ENCODE data around the gene FAM210A.
"Not testable (repeated sequence)": the region's sequence is repeated elsewhere in the genome, so short reads cannot be mapped to it uniquely, and the experiment has no call there.

The FAM210A gene

DNA sequence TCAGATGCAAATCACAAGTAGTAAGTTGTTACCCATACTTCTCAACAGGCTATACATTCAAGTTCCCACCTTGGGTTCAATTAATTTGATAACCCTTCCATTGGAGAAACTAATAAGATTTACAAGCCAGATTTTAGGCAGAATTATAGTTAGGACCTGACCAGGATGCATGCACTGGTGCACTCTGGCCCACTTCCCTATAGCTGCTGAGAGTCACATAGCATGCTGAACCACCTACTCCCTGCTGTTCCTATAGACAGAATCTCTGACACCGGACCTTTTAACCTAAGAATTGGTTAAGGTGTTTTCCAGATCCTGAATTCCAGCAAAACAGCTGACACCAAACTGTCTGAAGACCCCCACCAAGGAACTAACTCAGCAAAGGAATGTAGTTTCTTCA lies 26.2 kb downstream of the FAM210A start:
- DNase-seq (ENCODE audit: low spot score), result no peak

DNA sequence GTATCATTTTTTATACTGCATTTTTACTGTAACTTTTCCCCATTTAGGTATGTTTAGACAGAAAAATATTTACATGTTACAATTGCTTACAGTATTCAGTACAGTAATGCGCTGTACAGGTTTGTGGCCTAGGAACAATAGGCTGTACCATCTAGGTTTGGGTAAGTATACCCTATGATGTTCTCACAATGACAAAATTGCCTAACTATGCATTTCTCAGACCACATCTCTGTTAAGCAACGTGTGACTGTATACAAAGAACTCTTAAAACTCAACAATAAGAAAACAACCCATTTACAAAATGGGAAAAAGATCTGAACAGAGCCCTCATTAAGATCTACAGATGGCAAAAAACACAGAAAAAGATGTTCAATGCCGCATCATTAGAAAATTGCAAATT lies 29.4 kb downstream of the FAM210A start:
- DNase-seq (ENCODE audit: low spot score), result no peak

DNA sequence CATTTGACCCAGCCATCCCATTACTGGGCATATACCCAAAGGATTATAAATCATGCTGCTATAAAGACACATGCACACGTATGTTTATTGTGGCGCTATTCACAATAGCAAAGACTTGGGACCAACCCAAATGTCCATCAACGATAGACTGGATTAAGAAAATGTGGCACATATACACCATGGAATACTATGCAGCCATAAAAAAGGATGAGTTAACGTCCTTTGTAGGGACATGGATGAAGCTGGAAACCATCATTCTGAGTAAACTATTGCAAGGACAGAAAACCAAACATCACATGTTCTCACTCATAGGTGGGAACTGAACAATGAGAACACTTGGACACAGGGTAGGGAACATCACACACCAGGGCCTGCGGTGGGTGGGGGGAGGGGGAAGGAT lies 31.0 kb downstream of the FAM210A start:
- DNase-seq (ENCODE audit: low spot score), result not testable (repeated sequence)

DNA sequence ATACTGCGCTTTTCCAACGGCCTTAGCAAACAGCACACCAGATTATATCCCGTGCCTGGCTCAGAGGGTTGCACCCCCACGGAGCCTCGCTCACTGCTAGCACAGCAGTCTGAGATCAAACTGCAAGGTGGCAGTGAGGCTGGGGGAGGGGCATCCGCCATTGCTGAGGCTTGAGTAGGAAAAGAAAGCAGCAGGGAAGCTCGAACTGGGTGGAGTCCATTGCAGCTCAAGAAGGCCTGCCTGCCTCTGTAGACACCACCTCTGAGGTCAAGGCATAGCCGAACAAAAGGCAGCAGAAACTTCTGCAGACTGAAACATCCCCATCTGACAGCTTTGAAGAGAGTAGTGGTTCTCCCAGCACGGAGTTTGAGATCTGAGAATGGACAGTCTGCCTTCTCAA lies 36.3 kb downstream of the FAM210A start:
- DNase-seq (ENCODE audit: low spot score), result not testable (repeated sequence)

DNA sequence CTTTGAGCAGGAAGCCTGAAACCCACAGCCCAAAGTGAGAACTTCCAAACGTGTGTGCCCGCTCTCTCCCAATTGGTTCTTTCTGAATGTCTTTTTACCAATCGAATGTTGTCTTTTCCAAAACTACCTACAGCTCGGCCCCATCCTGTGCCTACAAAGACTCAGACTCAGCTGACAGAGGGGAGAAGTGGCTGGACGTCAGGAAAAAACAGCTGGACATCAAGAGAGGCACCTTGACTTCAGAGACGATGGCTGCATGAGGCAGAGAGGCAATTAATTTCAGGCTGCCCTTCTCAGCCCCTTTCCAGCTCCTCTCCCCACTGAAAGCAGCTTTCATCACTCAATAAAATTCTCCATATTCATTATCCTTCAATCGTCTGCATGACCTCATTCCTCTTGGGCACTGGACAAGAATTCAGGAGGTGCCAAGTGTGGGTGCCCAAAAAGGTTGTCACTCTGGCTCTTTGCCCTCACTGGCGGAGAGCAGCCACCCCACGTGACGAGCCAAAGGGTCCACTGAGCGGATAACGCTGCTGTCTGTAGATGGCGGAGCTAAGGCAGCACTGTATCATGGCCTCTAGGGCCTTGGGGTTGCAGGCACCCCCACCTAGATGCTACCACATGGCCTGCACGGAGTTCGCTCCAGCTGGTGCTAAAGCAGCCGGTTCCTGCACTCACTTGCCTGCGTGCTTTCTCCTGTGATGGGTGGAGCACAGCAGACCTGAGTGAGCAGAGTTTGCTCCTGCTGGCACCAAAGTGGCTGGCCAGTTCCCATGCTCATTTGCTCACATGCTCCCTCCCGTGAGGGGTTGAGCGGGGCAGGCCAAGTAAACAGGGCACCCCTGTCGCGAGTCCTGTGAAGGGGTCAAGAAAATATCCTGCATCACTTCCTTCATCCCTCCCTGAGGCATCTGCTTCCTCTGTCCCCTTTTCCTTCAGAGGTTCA lies 37.9 kb downstream of the FAM210A start:
- DNase-seq (ENCODE audit: low spot score), result no peak

DNA sequence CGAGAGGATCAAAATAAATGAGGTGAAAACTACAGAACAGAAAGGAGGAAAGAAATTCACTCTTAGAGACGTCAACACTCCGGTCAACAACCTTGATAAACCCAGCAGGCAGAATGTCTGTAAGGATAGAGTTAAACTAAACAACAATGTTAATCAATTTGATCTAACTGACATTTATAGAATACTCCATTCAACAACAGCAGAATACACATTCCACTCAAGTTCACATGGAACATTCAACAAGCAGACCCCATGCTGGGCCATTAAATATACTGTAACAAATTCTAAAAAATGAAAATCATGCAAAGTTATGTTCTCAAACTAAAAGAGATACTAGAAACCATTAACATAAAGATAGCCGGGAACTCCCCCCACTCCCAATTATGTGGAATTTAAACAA lies 41.8 kb downstream of the FAM210A start:
- DNase-seq (ENCODE audit: low spot score), result no peak

DNA sequence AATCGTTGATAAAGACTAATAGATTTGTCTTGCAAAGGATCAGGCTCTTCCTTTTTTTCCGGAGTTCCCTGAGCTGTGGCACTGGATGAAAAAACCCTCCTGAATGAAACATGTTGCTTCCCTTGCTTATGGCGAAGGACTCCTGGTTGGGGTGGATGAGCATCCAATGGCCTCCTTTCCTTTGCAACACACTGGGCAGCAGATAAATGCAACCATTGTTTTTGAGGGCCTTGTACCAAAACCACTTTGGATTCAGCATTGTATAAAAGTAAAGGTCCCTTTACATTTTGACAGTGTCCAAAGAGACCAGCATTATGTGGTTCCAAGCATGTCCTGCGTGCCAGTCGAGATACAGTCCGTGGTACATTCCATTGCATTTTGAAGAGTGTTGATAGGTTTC lies 44.7 kb downstream of the FAM210A start:
- DNase-seq (ENCODE audit: low spot score), result no peak

DNA sequence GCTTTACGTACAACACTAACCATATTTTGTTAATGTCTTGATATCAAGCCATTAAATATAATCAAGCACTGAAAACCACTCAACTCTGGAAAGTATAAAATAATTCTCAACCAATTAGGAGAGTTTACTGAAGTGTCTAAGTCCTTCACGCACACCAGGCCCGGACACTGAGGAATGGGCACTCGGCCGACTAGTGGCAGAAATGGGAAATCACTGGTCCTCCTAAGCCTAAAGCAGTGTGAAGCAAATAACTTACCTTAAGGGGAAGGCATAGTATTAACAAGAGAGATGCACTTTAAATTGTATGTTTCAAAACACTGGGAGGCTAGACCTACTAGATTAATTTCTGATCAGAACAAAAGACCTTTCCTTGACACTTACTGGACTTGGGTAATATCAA lies 45.7 kb downstream of the FAM210A start:
- DNase-seq (ENCODE audit: low spot score), result no peak

DNA sequence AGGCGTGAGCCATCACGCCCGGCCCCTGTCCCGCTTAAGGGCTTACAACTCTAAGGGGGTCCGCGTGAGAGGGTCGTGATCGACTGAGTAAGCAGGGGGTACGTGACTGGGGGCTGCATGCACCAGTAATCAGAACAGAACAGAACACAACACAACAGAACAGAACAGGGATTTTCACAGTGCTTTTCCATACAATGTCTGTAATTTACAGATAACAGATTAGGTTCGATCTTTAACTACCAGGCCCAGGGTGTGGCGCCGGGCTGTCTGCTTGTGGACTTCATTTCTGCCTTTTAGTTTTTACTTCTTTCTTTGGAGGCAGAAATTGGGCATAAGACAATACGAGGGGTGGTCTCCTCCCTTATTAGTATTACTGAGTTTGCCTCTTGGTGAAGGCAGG lies 49.0 kb downstream of the FAM210A start:
- not testable (repeated sequence) for DNase-seq (ENCODE audit: low spot score)

DNA sequence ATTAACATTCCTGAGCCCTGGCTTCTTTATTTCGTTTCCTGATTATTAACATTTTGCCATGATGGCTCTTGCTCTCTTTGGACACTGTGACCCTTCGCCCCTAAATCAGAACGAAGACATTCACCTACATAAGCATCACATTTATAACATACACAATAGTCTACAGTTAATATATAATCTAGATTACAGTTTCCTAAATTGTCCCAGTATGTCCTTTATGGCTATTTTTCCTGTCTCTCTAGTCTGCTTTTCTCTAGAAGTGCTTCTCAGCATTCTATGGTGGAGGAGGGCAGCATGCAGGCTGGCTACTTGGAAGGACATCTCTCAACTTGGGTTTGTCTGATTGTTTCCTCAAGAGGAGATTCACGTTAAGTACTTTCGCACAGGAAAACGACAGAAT lies 49.9 kb downstream of the FAM210A start:
- DNase-seq (ENCODE audit: low spot score), result no peak

DNA sequence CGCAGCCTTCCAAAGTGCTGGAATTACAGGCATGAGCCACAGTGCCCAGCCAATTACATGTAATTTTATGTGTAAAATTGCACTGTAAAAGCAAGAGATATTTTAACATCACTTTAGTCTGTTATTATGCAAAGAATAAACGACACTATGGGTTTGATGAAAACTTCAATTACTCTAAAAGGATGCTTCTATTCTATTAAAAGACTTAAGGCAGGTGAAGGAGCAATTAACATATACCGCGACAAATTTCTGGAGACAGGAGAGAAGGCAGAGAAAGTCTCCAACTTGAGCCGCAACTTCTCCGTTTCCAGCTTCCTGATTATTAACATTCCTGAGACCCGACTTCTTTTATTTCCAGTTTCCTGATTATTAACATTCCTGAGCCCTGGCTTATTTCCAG lies 53.7 kb downstream of the FAM210A start:
- DNase-seq (ENCODE audit: low spot score), result no peak

DNA sequence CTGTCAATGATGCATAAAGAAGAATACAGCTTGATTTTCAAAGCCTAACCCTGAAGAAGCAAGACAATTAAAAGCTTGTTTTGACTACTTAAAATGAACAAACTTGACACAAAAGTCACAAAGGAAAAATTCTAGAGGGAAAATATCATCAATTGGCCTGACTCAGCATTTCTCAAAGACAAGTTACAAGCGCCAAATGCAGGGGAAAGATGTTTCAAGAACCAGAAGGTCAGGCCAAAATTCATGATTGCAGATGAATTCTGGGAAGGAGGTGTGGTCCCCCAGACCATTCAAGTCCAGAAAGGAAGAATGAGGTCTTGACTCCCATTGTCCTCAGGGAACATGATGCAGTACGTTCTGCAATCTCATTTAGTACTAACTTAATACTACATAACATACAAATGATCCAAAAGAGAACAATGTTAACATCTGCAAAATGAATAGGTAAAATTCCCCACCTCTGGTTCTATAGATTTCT lies 64.5 kb downstream of the FAM210A start:
- no peak for DNase-seq (ENCODE audit: low spot score)

DNA sequence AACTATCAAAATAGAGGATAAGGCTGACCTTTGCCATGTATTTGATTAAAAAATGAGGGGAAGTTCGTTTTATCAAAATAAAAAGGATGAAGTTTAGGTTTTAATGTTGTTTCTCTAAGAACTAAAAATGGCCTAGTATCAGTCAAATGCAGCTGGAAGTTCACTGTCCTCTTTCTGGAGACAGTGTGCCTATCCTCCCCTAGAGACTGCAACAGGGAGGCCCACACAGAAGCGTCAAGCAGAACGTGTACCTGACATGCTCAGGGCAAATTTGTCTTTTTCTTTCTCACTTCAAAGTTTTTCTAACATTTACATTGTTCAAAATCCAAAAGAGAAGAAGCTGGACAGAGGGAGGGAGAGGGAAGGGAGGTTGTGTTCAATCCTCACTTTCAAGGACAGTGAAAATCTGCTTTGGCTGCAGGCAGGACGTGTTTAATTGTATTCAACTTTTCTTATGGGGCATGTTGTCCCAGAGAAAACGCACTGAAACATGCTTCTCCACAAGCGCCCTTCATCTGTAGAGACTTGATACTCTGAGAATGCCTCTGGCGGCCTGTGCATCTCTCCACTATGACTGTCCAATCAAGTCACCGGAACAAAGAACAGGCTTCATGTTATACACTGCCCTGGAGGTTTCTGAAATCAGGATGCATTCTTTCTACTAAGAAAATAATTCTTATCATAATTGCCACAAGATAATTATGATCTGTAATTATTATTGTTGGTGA lies 65.1 kb downstream of the FAM210A start:
- no peak for DNase-seq (ENCODE audit: low spot score)

DNA sequence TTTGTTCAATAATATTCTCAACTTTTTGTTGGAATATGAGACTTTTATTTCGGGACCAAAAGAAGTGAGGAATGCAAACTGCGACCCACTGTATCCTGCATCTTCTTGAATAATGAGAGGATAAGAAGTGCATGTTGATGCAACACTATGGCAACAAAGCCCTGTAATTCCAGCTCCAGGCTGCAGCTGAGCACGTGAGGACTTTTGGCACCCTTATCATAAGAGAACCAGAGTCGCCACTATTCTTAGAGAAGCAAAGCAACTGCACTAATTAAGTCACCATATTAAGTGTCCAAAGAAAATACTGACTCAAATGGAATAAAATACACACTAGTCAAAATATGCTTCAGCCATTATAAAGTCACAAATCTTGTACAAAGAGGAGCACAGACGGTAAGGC lies 65.8 kb downstream of the FAM210A start:
- no peak for DNase-seq (ENCODE audit: low spot score)

DNA sequence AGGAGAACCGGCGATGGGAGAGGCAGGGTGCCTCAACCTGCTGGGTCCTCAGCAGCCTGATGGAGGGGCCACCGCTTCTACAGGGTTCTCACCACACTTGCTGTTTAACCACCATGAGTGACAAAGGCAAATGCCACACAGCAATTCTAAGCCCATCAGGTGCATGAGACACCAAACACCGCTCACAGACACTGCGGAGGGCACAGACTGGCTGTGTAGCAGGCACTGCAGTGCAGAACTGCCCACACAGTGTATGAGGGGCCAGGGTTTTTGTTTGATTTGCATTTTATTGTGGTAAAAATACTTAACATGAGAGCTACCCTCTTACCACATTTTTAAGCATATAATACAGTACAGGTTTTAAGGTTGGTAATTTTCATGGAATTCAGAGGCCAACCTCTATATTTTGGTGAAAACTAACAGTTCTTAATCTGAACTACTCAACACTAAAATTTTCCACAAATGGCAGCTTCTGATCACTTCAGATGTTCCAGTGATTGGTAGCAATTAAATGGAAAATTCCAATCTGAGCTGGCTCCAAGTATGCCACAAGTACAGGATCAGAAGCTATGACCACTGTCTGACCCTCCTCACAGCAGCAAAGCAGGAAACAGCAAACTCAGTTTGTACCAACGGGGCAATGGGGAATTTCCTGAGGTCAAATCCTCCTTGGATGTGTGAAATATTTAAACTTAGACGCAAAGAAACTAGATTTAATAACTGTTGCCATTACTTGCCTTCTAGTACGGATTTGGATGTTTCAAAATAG lies 67.7 kb downstream of the FAM210A start:
- no peak for DNase-seq (ENCODE audit: low spot score)

DNA sequence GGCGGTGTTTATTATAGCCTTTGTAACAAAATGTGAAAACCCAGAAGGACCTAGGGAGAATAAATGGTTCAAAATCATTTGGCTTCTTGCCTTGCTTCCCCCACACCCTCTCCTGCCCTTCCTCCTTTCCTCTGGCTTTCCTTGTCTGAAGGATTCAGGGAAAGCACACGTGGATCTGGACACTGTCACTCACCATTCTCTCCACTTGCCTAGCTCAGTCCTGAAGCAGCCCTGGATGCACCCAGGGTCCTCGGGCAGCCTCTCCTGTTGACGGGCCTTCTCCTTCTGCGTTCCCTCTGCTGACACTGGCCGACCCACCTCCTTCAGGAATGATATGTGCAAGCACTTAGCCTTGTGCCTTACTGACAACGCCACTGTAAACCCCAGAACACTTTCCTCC lies 68.4 kb downstream of the FAM210A start:
- DNase-seq (ENCODE audit: low spot score), result no peak

DNA sequence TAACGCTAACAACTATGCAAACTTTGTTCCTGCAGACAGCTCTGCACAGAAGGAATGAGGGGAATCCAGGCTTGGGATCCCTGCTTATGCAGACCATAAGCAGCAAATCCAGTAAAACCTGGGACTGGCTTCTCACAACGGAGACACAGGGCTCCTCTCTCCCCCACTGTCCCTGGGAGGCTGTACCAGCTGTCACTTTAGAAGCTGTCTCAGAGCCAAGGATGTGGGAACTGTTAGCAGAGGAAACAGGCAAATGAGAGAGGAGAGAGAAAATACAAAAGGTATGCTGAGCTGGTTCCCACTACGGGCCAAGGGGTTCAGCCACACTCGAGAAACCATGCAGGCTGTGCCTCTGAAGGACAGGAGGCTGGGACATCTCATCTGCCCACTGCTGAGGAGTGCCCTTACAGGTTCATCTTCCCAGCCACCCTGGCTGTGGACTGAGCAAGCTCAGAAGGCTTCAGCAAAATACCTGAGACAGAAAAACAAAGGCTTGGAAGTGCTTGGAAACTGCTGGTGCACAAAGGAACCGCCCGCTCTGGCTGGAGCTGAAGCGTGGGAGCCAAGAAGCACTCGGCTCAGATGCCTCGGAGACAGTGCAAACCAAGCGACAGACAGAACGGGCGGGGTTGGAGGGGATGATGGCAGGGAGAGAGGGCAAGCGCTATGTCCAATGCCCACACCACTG lies 72.5 kb downstream of the FAM210A start:
- no peak for DNase-seq (ENCODE audit: low spot score)

DNA sequence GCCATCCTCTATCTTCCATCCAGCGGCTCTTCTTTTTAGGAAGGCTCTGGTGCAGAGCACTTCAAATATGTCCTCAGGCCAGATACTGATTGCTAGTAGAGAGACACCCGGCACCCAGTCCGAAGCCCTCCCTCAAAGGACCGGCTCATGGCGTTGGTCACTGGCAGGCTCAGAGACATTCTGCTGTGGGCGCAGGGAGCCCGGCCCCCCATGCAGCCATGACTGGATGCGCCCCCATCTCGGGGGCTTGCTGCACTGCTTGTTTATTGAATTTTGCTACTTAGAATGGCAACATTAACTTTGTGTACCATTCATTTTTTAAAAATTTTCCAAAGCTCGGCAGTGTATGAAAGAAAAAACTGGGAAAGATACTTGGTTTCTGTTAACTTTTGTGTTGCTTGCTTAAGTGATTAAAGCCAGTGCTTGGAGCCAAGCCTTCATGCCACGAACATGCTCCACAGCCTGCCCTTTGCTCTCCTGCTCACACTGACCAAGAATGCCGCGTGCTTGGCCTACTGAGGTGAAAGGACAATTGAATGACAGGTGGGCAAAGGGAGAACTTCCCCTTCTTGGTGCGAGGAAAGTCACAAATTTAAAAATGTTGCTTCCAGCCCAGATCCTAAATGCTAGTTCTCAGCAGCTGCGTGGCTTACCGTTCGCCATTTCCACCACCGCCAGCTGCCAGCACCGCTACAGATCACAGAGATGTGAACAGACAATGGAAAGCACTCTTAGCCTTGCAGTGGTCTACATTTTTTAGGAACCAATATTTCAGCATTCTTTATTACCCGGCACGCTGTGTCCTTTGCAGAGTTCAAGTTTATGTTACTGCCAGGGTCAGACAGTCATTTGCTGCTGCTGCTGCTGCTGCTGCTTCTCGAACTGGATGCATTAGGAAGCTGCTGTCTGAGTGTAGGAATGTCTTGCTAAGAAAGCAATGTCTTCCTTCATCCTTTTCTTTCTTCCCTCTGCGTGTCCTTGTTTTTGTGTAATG lies 76.7 kb downstream of the FAM210A start:
- no peak for DNase-seq (ENCODE audit: low spot score)

DNA sequence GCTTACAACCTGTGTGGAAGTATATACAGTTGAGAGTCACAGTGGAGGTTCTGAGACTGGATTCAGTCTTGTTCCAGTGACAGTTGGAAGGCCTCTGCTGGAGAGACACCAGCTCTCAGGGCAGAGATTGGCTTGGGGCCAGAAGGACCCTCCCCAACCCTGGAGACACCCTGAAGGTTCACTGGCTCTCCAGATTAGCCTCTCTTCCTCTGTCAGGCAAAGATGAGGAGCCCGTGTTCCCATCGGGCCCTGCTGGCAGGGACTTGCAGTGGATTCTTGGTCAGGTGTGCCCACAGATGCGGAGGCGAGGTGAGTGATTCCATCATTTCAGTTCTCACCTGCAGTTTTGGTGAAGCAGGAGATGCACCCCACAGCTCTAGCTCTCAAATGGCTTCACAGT lies 78.6 kb downstream of the FAM210A start:
- no peak for DNase-seq (ENCODE audit: low spot score)

DNA sequence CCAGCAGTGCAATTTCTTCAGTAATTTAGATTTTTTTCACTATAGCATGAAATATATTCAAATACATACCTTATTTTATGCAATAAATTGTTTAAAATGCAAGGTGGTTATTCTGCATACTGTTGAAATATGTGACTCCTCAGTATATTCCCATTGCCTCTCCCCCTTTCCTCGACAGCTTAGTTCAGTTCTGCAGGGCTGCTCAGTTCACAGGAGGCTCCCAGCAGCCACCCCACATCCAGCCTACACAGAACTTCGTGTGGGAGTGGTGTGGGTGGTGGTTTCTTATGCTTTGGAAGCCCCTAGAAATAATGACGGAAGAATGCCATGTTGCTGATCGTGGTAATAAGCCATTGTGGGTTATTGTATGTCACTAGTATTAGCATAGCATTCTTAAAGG lies 79.7 kb downstream of the FAM210A start:
- no peak for DNase-seq (ENCODE audit: low spot score)

DNA sequence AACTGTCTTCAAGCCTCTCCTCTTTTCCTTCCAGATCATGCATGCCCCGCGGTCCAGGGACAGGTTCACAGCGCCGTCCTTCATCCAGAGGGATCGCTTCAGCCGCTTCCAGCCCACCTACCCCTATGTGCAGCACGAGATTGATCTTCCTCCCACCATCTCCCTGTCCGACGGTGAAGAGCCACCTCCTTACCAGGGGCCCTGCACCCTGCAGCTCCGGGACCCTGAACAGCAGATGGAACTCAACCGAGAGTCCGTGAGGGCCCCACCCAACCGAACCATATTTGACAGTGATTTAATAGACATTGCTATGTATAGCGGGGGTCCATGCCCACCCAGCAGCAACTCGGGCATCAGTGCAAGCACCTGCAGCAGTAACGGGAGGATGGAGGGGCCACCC lies 81.3 kb downstream of the FAM210A start:
- no peak for DNase-seq (ENCODE audit: low spot score)
